ENCODE measurements around the gene SDK2.
A peak's percentile ranks its signal among the peaks of the same experiment; 100 is the strongest.

Gene SDK2

DNA sequence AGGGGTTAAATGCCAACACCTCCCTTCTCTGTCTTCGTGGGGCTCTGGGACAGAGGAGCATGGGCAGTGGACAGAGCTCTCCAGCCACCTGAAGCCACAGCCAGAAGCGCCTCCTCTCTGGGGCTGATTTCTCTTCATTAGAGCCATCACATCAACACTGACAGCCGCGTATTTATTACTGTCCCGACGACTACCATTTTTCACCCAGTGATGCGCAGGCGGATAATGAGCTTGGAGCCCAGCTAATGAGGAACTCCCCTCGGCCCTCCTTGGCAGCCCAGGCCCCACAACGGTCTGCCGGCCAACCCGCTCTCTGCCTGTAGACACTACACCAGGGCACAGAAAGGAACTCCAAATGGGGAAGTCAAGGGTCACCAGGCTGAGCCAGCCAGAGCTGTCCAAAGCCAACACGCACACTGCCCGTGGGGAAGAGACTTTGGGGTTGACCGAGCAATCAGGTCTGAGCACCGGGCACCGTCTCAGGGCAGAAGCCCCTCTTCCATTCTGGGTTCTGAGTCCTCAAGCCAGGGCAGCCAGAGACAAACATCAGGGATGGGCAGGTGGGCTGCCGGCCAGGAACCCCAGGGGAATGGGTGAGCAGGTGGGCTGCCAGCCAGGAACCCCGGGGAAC, 13.2 kb downstream of the SDK2 start:
- peak; percentile 95 for DNase-seq

DNA sequence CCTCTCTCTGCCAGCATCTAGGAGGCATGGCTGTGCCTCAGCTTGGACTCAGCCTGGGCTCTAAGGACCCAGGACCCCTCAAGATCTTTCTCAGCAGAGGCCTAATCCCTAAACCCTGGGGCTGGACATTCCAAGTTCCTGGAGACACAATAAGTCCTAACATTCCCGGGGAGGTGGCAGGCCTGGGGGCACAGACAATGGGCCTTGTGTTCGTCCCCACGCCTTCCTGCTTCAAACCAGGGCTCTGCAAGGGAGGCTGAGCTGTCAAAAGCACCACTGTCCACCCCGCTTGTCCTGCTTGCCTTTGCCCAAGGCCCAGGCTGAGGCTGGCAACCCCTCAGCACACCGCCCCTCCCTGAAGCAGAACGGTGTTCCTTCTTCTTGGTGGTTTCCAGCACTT, 13.7 kb downstream of the SDK2 start:
- peak; percentile 77 for DNase-seq

DNA sequence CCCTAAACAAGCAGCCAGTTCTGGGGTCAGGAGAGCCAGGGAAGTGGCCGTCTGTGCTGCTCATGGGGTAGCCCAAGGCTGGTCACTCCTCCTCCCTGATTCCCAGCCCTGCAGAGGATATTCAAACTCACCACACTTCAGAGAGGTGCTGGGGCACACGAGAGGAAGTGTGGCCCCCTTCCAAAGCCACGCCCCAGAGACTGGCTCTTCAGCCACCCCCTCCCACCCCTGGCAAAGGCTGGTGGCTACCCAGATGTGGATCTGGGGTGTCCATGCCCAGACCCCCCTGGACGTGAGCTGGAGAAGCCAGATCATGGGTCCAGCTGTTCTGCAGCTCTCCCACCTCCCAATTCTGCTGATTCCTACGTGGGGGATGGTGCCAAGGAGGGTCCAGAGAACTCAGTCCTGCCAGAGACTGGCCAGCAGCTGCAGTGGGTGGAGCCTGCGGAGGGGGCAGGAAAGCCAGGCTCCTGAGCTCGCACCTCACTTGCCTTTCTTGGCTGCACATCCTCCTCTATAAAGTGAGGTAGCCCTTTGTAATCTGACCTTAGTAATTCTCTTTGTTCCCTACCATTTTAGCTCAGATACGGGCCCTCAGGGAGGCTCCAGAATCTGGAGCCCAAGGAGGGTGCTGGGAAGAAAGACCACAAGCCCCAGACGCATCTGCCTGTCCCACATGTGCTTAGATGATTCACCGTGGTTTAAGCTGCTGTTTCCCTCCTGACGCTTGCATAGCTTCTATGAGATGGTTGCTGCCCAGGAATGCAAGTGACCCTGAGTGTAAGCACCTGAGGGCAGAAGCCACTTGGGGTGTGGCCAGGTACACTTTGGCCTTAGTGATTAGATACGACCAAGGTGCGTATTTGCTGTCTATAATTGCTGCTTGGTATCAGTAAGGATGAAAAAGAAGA, 15.3 kb downstream of the SDK2 start:
- DNase-seq = no peak

DNA sequence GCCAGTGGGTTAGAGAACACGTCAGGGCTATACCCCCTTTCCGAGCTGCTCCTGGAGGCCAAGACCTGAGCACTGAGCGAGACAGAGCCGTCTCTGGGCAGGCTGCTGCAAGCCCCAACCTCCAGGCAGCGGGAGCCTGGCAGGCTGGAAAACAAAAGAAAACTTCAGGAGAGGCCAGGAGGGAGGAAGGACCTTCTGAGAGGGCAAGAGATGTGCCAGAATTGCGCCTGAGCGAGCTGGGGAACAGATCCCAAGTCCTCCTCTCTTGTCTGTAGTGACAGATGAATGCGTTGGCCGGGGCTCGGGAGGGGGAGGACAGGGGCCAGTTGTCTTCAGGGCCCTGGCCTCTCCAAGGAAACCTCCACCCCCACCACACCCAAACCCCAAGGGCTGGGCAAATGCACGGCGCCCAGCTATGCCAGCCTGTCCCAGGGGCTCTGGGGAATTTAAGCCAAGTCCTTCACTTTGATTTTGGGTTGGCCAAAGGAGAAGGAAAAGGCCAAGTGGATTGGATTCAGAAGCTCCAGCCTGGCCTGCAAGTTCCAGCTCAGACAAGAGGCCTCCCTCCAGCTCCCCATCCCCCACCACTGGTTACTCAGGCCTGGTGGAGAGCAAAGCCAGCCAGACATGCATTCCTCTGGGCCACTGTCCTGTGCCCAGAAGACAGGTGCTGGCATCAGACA, 18.1 kb downstream of the SDK2 start:
- peak; percentile 76 for DNase-seq

DNA sequence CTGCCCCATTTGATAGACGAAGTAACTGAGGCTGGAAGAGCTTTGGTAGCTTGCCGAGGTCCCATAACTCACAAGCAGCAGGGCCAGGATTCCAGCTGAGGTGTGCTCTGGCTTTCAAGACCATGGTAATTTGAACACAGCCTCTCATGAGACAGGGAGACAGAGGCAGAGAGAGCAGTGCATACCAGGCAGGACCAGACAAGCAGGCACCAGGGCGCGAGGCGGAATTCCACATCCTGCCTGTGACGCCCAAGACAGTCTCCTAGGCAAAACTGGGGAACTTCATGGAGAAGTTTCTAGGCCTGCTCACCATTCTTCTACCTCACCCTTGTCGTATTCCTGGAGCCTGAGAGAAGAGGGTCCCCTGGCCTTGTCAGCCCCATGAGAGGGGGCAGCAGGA, 19.2 kb downstream of the SDK2 start:
- DNase-seq = no peak

DNA sequence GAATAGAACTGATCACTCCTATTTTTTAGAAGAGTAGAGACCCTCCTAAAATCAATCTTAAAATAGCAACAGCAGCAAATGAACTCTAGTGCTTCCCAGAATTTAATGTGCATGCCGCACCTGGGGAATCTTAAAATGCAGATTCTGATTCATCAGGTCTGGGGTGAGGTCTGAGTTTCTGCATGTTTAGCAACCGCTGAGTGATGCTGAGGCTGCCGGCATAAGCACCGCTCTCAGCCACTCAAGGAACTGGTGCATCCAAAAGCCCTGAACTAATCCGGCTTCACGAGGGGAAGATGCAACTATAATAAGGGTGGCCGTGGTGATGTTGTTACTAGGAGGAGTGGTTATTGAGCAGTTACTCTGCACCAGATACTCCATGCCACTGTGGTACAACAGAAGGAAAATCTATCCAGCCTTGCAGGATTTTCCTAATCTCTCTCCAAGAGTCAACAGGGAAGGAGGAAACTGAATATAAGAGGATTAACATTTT, 19.7 kb downstream of the SDK2 start:
- no peak for DNase-seq

DNA sequence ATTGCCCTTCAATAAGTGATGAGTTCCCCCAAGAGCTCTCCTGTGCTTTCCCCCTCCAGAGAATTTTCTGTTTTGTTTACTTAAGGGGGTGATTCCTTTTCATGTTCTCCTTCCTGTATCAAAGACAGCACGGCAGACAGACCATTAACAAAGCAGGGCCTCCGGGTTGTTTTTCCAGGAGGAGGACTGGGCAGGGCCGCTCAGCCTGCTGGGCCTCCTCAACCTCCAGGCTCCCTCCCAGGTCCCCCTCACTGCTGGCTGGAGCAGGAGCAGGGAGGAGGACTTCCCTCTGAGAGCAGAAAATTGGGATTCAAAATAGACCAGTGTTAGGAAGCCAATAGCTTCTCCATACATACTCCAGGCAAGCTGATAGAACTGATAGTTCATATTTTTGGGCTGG, 20.4 kb downstream of the SDK2 start:
- DNase-seq = no peak

DNA sequence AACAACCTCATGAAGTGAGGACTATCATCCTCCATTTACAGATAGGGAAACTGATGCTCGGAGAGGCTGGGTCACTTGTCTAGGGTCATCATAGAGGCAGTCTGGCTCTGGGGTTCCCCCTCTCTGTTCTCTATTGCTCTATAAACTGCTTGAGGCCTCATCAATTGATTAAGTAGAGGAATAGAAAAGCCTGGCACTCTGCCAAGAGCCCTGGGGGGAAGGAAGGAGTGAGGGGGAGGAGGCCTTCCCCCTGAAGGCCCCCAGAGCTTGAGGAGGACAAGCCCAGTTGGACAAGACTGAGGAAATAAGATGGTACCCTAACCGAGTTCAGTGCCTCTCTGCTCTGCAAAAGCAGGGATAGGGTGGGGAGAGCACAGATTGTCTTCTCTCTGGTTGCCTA, 21.0 kb downstream of the SDK2 start:
- DNase-seq = no peak

DNA sequence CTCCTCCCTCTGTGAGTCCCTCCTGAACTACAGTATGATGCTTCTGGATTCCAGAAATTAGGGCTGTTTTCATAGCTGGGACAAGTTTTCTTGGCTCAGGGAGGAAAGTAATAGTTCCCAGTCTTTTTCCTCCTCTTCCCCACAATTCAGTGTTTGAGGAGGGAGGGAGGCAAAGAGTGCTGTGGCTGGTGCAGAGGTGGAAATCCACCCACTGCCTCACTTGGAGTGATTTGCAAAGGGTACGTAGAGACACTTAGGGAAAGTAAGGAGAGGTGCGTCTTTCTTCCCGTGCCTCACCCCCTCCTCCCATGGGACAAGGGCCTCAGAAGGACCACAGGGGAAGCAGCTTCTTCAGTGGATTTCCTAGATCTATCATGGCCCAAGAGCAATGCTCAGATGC, 21.9 kb downstream of the SDK2 start:
- no peak for DNase-seq

DNA sequence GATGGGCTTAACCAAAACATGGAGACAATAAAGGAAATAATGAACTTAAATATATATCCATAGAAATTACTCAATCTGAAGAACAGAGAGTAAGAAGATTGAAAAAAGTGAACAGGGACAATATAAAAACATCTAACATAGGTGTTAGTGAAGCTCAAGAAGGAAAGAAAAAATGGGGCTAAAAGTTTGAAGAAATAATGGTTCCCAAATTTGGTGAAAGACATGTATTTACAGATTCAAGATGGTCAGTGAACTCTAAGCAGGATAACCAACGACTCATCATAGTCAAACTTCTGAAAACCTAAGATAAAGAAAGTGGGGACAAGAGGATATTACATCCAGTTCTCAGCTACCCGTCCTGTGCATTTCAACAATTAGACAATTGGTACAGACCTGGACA, 22.6 kb downstream of the SDK2 start:
- no peak for DNase-seq

DNA sequence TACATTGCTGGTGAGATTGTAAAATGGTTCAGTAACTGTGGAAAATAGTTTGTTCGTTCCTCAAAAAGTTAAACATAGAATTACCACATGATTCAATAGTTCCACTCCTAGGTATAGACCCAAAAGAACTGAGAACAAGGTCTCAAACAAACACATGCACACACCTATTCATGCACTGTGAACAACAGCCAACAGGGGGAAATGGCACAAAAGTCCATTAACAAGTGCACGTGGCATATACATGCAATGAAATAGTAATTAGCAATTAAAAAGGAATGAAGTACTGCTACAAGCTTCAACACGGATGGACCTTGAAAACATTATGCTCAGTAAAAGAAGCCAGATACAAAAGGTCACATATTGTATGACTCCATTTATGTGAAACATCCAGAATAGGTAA, 23.8 kb downstream of the SDK2 start:
- no peak for DNase-seq

DNA sequence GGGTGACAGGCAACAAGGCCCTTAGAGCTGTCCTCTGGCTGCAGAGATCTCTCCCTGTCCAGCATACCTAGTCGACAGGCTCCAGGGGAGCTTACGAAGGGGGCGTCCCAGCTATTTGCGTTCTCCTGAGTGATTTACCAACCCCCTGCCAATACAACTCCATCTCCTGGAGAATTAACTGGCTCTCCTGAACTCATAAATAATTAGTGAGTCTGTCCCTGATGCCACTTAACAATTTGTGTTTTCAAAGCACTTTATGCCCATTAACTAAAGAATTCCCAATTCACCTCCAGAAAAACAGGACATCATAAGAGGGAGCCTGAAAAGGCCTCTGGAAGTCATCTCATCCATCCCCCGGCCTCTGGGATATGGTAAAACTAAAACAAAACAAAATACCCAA, 26.7 kb downstream of the SDK2 start:
- peak; percentile 81 for DNase-seq

DNA sequence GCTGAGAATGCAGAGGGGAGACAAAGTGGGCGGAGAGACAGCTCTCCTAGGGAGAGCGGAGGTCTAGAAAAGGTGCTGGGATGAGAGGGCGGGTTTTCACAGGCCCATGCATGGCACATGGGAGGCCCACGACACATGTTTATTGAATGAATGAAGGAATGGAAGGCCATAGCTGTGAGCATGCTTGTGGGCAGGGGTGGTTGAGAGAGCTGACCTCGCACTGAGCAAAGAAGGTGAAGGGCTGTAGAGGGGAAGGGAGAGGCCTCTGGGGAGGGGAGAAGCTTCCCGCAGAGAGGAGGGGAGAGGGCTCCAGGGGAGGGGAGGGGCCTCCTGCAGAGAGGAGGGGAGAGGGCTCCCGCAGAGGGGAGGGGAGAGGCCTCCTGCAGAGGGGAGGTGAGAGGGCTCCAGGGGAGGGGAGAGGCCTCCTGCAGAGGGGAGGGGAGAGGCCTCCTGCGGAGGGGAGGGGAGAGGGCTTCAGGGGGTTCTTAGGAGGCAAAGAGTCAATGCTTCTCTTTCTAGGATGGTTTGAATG, 27.3 kb downstream of the SDK2 start:
- DNase-seq = no peak

DNA sequence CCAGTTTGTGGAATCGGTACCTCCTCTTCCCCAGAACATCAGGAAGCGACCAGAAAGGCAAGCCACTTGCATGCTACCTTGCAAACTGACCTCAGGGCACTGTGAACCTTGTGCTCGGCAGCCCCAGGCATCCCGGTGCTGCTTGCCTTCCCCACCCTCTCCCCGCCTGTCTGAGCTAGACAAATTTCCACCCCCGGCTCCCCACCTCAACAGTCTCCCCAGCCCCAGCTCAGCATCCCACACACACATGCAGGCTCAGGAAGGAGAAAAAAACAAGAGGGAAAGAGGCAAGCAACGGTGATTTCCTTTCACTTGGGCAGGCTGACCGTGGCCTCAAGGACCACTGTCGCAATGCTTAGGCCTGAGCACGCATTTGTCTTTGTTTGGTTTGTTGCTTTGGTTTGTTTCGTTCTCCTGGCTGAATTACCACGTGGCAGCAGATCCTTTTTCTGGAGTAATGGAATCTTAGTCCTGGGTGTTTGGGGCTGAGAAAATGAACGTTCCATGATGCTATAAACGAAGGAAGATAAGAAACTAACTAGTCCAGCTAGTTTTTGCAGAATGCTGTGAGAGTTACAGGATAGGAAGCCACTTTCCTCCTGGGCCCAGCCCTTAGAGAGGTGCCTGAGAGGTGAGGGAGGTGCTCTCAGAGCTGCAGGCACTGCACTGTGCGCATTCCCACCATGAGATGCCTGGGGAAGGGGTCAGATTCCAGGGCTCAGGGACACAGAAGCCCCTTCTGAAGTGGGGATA, 27.9 kb downstream of the SDK2 start:
- no peak for DNase-seq

DNA sequence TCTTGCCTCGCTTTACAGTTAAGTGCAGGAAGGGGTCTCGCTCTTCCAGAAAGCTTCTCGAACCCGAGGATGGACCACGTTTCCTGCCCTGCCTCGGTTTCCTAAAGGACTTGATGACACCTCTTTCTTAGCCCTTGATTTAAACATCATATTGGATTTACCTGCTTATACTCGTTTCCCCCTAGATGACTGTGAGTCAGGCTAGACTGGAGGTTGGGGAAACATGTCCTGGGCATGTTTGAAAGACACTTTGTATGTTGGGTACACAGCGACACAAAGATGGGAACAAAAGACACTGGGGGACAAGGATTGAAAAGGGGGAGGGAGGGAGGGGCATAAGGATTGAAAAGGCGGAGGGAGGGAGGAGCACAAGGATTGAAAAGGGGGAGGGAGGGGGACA, 30.0 kb downstream of the SDK2 start:
- no peak for DNase-seq

DNA sequence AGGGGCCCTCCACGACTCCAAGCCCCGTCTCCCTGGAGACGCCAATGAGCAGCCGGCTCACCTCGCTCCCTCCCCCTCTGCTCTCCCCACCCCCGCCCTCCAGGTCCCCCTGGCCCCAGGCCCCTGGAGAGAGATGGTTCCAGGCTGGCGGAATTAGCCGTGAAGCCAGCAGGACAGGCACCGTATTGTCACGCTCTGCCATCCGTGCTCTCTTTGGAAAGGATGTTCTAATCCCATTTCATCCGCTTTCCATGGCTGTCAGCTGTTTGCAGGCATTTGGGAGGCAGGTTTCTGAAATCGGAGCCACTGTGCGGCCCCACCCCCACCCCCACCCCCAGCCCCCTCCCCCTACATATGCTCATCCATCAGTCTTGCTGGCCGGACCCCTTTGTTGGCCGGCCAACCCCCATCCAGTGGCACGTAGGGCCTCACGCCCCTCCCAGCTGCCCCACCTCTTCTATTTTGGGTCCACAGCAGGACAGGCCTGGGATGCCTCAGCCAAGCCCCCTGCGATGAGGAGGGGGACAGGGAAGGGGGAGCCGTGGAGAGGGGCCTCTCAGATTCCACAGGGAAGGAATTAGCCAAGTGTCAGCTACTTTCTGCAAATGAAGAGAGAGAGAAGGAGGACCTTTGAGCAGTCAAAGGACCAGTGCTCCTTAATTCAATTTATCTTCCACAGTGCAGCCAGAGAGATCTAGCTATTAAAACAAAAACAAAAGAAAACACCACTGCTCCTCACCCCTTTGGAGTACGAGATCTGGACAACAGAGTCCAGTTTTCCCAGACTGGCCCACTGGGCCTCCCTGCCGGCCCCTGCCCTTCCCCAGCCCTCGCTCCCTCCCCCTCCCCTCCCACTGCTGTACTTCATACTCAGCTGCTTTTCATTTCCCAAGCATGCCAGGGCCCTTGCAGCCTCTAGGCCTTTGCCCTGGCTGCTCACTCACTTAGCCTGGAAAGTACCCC, 30.7 kb downstream of the SDK2 start:
- DNase-seq = peak; percentile 92

DNA sequence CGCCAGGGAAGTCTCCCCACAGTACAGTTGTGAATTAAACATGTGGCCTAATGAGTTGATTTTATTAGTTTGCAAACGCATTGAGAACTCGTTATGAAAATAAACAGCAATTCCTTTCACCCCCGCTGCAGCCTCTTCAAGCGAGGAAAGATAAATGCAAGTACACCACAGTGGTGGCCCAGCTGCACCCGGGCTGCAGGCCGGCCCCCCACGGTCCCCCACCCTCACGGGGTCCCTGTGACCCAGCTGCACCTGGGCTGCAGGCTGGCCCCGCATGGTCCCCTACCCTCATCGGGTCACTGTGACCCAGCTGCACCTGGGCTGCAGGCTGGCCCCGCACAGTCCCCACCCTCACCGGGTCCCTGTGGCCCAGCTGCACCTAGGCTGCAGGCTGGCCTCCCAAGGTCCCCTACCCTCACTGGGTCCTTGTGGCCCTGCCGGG, 32.2 kb downstream of the SDK2 start:
- no peak for DNase-seq

DNA sequence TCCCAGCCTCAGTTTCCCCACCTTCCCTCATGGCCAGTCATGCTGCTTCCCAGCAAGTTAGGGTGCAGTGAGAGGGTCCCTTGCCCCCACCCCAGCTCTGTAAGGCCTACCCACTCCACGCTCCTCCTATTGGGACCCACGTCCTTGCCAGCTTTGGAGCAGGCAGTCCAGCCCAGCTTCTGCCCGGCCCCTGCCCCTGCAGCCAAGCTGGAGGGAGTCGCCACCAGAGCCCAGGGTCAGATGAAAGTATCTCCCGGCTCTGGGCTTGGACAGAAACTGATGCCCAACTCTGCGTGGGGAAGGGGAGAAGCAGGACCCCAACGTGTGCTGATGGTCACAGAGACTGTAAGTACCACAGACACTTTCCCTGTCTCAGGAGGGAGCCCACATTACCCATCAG, 32.6 kb downstream of the SDK2 start:
- DNase-seq = no peak

DNA sequence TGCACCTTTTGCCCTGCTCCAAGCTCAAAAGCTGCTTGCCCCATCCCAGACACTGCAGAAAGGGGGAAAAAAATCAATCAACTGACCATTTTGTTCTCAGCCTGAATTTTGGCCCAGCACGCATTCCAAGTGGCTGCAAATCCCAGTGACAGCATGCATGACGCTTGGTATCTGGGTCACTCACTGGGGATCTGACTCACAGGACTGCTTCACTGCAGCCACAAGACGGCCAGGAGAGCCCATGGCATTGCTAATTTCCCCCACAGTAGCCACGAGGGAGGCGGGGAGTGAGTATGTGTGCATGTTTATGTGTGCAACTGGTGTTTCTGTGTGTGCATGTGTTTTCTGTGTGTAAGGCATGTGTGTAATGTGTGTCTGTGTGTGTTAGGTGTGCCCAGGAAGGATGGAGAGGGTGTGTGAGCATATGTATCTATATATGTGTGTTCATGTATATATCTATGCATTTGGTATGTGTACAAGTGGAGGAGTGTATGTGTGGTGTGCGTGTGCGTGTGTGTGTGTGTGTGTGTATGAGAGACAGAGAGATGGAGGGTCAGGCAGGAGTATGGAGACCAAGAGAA, 33.8 kb downstream of the SDK2 start:
- peak; percentile 83 for DNase-seq

DNA sequence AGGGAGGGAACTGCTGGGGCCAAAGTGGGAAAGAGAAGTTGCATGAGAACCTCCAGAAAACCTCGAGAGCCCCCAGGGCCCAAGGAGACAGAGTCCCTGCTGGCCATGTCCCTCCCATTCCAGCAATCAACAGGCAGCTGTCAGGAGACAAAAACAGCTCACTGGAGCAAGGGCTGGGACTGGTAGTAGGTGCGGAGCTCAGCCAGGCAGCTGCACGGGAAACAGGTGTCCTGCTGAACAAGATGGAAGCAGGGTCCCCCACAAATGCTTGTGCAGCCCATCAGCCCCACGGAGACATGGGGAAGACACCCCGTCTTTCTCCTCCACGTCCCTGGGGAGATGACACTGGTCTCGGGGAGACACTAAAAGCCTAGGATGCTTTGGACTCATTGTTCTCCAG, 34.5 kb downstream of the SDK2 start:
- no peak for DNase-seq

DNA sequence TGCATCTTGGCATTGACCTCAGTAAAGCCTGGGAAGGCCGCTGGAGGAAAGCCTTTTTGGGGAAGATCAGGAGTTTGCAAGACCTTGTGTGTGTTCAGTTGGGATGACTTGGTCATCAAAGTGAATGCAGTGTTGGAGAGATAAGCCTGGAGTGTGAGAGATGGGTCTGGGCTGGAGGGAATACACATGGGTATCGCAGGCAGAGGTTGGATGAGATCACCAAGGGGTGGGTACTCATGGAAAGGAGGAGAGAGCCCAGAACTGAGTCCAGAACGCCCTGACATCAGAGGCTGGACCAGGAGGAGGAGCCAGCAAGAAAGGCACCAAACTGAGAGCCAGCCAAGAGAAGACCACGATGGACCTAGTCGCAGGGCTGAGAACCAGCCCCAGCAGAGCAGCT, 35.2 kb downstream of the SDK2 start:
- no peak for DNase-seq
